ENCODE data around the gene SYPL1. TPM values are rescaled to one million over a fixed set of nuclear protein-coding genes. Genes with fewer than 3 reads are reported as not detected.

Gene SYPL1
- total and polyA plus RNA-seq, 9 of the 15 experiments (the other 6 are each of a cell fraction or from before 2014, with no cell fraction given) = 23.8 to 214 (median 70.2) TPM

DNA sequence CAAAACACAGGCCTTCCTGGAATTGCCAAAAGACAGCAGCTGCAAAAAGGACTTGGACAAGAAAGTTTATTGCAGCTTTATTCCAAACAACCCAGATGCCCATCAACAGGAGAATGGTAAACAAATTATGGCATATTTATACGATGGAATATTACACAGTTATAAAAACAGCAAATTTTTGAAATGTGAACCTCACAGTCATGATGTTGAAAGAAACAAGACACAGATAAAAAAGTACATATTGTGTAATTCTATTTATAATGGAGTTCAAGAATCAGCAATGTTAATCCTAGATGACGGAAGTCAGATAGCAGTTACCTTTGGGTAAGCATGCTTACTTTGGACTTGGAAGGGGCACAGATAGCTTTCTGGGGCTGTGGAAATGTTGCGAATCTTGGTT, 44.4 kb downstream of the SYPL1 start:
- TF ChIP-seq, protein P1, sequence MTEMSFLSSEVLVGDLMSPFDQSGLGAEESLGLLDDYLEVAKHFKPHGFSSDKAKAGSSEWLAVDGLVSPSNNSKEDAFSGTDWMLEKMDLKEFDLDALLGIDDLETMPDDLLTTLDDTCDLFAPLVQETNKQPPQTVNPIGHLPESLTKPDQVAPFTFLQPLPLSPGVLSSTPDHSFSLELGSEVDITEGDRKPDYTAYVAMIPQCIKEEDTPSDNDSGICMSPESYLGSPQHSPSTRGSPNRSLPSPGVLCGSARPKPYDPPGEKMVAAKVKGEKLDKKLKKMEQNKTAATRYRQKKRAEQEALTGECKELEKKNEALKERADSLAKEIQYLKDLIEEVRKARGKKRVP (CRISPR knock-in tag; IDR thresholded peaks at IDR 0.05) = no peak
- TF ChIP-seq CEBPG (CRISPR knock-in tag; IDR thresholded peaks at IDR 0.05) (no peak), CEBPG (tag; conservative IDR thresholded peaks at IDR 0.05 in 1 of 2, IDR thresholded peaks at IDR 0.05 in 1 of 2) (peak; percentile 32 to 60; a peak in 1 of 4 replicates), ZNF707 (CRISPR knock-in tag; conservative IDR thresholded peaks at IDR 0.05) (no peak), ATF6 (CRISPR knock-in tag; IDR thresholded peaks at IDR 0.05) (no peak), MTA3 (IDR thresholded peaks at IDR 0.05; ENCODE audit: borderline replicate concordance) (no peak), CEBPB (tag; IDR thresholded peaks at IDR 0.05) (peak; percentile 57)
- no peak overlapping the region for H3K4me2 ChIP-seq (ENCODE audit: insufficient read depth, low read length)
- peaks cover 7% of the 10 kb centered on the region for H3K9me1 ChIP-seq (ENCODE audit: control insufficient read depth, insufficient read depth, low read length)
- no peak overlapping the region for H3K27ac ChIP-seq (ENCODE audit: extremely low read depth, low read depth, low read length)
- WGBS (ENCODE audit: insufficient coverage, low coverage, missing lambda C conversion rate) = 37% methylated on average over 3 of the region's 3 CpGs
- no peaks in the 10 kb centered on the region for H3K9me3 ChIP-seq (replicated peaks; ENCODE audit: control insufficient read depth, insufficient read depth, low read depth, low read length)
- ATAC-seq (no peak), DNase-seq (ENCODE audit: extremely low read depth in 1 of 4, low spot score in 3 of 4) (no peak), FAIRE-seq (no peak)
- no peak overlapping the region for H3K4me3 ChIP-seq
- POLR2A ChIA-PET = interaction anchor here (0.7 to 1.4 kb wide), 2 partner anchors 13 to 213 kb away, joined by 4 to 5 read pairs; no protein-coding TSS in a partner anchor
- H3K27me3 ChIP-seq (ENCODE audit: control insufficient read depth in 2 of 2, insufficient read depth in 2 of 2, low read length in 2 of 2) = peaks cover 15 to 41% of the 10 kb centered on the region in 2 experiments; a peak in 4 of 5 replicates
- no peak overlapping the region for H2AFZ ChIP-seq (ENCODE audit: low read depth, low read length)
- in situ Hi-C loops (cut with MboI) (no loop called here), intact Hi-C loops (cut with micrococcal nuclease) (no loop called here)
- H4K20me1 ChIP-seq (replicated peaks; ENCODE audit: control insufficient read depth, insufficient read depth, low read length) = peaks cover 11% of the 10 kb centered on the region; the same call in 1 of the 2 replicates
- CTCF ChIA-PET (ENCODE audit: low intra/inter-chr PET ratio) = no interaction called here
- no peaks in the 10 kb centered on the region for H3K36me3 ChIP-seq (ENCODE audit: control insufficient read depth, insufficient read depth, low read length)
- H3K9ac ChIP-seq (ENCODE audit: insufficient read depth in 1 of 2, low read depth in 2 of 2, low read length in 2 of 2) = no peak overlapping the region
- H3K79me2 ChIP-seq (ENCODE audit: control insufficient read depth, insufficient read depth, low read length) = no peaks in the 10 kb centered on the region
- H3K4me1 ChIP-seq (replicated peaks in 1 of 2; ENCODE audit: control insufficient read depth in 2 of 2, insufficient read depth in 2 of 2, low read length in 2 of 2) = peaks cover 29 to 34% of the 10 kb centered on the region in 2 experiments
- no TSS peak for BruUV-seq (replicated peaks)

All from K562 (cell line).